GM12874 (cell line): Measurements from ENCODE around the gene CFAP107.

Source experiments
- CTCF ChIP-seq: IDR thresholded peaks from 2 replicates; pipeline ENCODE4 v1.5.1; 2011; ENCODE audit warnings: low read depth, mild to moderate bottlenecking, control low read depth, low read length, moderate library complexity; ENCODE audit not compliant: insufficient read depth

Gene CFAP107

GRCh38 chr1:12761781-12762180 lies 15.8 kb downstream of the CFAP107 start:
- no peak for TF ChIP-seq CTCF

GRCh38 chr1:12762766-12763165 lies 16.8 kb downstream of the CFAP107 start:
- TF ChIP-seq CTCF: no peak

GRCh38 chr1:12763479-12763878 lies 17.5 kb downstream of the CFAP107 start:
- no peak for TF ChIP-seq CTCF

GRCh38 chr1:12764016-12764415 lies 18.0 kb downstream of the CFAP107 start:
- TF ChIP-seq CTCF: no peak

GRCh38 chr1:12769031-12769430 lies 23.0 kb downstream of the CFAP107 start:
- TF ChIP-seq CTCF: no peak

GRCh38 chr1:12769976-12770505 lies 24.0 kb downstream of the CFAP107 start:
- TF ChIP-seq CTCF: no peak

- no peak for TF ChIP-seq CTCF
These were observed 24.6 kb downstream of the CFAP107 start for GRCh38 chr1:12770620-12771019.
